ENCODE data around the gene GUSB.
"Not testable (repeated sequence)": the region's sequence is repeated elsewhere in the genome, so short reads cannot be mapped to it uniquely, and the experiment has no call there.

Gene GUSB

DNA sequence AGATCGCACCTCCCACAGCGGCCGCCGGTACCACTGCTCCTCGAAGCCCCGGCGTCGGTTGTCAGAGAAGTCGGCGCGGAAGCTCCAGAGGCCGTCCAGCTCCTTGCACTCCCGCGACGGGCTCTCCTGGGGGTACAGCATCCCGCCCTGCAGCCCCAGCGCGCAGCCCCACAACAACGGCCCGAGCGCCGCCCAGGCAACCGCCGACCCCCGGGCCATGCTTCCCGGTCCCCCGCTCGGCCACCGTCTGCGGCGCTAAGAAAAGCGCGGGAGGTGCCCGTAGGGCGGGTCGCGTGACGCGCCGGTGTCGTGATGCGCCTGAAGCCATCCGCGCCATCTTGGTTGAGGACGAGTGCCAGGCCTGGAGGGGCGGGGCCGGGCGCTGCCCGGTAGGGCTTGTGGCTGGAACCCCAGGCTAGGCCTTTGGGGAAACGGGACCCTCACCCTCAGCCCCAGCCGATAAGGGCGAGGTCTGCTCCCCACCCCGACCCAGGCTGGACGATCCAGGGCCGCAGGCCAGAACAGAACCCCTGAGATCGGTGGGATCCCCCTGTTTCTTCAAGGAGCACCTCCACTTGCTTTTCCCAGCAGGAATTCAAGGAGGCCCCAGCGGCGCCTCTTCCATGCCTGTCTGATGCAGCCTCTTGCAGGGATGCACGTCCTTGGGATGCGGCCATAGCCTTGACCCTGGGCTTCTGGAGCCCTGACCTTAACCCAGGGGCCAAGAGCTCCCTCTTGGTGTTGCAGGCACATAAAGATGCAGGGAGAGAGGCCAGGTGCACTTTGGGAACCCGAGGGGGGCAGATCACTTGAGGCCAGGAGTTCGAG, at the start of gene GUSB:
TSS of gene GUSB (minus strand) at position 249 of the 828 bp plus-strand sequence. CDS start at position 219, 30 bp downstream.
- H3K4me3 ChIP-seq (ENCODE audit: severe bottlenecking), result peak within 1 kb of the TSS; percentile 78

DNA sequence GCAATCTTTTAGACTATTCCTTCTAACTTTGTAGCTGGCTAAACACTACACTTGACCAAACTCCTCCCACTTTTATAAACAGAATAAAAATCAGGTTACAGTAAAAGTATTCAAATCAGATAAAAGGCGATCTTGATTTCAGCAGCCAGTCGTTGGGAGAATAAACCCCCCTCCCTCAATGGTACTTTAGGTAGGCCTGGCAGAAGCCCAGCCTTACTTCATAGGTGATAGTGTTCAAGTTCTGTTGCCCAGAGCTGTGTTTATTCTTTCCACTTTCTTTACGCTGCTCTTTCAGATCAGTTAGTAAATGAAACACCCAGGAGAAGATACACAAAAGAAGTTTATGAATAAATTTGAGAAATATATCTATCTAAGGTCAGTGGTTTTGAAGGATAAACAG, 46.3 kb upstream of the GUSB start:
- not testable (repeated sequence) for H3K4me3 ChIP-seq (ENCODE audit: severe bottlenecking); H3K4me1 ChIP-seq (ENCODE audit: insufficient read depth, poor library complexity, severe bottlenecking); H3K9me3 ChIP-seq (ENCODE audit: severe bottlenecking); H3K27me3 ChIP-seq (ENCODE audit: insufficient read depth, poor library complexity, severe bottlenecking); H3K27ac ChIP-seq (ENCODE audit: poor library complexity, severe bottlenecking); ATAC-seq (ENCODE audit: low read depth); DNase-seq (ENCODE audit: low spot score); H3K36me3 ChIP-seq (ENCODE audit: low read depth)

More for the DNA sequence above, at the start of gene GUSB:
- TF ChIP-seq, protein P1, sequence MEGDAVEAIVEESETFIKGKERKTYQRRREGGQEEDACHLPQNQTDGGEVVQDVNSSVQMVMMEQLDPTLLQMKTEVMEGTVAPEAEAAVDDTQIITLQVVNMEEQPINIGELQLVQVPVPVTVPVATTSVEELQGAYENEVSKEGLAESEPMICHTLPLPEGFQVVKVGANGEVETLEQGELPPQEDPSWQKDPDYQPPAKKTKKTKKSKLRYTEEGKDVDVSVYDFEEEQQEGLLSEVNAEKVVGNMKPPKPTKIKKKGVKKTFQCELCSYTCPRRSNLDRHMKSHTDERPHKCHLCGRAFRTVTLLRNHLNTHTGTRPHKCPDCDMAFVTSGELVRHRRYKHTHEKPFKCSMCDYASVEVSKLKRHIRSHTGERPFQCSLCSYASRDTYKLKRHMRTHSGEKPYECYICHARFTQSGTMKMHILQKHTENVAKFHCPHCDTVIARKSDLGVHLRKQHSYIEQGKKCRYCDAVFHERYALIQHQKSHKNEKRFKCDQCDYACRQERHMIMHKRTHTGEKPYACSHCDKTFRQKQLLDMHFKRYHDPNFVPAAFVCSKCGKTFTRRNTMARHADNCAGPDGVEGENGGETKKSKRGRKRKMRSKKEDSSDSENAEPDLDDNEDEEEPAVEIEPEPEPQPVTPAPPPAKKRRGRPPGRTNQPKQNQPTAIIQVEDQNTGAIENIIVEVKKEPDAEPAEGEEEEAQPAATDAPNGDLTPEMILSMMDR (IDR thresholded peaks at IDR 0.05; ENCODE audit: poor library complexity, severe bottlenecking), result no peak
- H3K36me3 ChIP-seq (ENCODE audit: low read depth), result peaks cover 21% of the 10 kb centered on the region
- H3K4me1 ChIP-seq (ENCODE audit: insufficient read depth, poor library complexity, severe bottlenecking), result peaks cover 12% of the 10 kb centered on the region
- DNase-seq (ENCODE audit: low spot score), result peak; percentile 85
- peak within 1 kb of the TSS; percentile 44 for H3K27ac ChIP-seq (ENCODE audit: poor library complexity, severe bottlenecking)
- H3K27me3 ChIP-seq (ENCODE audit: insufficient read depth, poor library complexity, severe bottlenecking), result no peaks in the 10 kb centered on the region
- no peaks in the 10 kb centered on the region for H3K9me3 ChIP-seq (ENCODE audit: severe bottlenecking)
- ATAC-seq (ENCODE audit: low read depth), result peak; percentile 83

DNA sequence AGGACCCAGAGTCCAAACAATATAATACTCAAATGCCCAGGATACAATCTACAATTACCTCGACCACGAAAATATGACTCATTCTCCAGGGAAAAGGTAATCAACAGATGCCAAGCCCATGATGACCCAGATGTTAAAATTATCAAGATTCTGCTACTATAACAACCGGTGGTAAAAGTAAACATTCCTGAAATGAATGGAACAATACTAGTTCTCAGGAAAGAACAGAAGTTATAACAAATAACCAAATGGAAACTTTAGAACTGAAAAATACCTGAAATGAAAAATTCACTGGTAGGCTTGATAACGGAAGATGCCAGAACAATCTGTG, 34.1 kb upstream of the GUSB start:
- peaks cover 6% of the 10 kb centered on the region for H3K4me1 ChIP-seq (ENCODE audit: insufficient read depth, poor library complexity, severe bottlenecking)
- ATAC-seq (ENCODE audit: low read depth) (peak; percentile 80), DNase-seq (ENCODE audit: low spot score) (no peak)
- no peaks in the 10 kb centered on the region for H3K27me3 ChIP-seq (ENCODE audit: insufficient read depth, poor library complexity, severe bottlenecking)
- H3K9me3 ChIP-seq (ENCODE audit: severe bottlenecking), result no peaks in the 10 kb centered on the region
- no peaks in the 10 kb centered on the region for H3K36me3 ChIP-seq (ENCODE audit: low read depth)
- no peak overlapping the region for H3K27ac ChIP-seq (ENCODE audit: poor library complexity, severe bottlenecking)
- TF ChIP-seq, protein P1 (IDR thresholded peaks at IDR 0.05; ENCODE audit: poor library complexity, severe bottlenecking), result no peak
- H3K4me3 ChIP-seq (ENCODE audit: severe bottlenecking), result no peak overlapping the region

DNA sequence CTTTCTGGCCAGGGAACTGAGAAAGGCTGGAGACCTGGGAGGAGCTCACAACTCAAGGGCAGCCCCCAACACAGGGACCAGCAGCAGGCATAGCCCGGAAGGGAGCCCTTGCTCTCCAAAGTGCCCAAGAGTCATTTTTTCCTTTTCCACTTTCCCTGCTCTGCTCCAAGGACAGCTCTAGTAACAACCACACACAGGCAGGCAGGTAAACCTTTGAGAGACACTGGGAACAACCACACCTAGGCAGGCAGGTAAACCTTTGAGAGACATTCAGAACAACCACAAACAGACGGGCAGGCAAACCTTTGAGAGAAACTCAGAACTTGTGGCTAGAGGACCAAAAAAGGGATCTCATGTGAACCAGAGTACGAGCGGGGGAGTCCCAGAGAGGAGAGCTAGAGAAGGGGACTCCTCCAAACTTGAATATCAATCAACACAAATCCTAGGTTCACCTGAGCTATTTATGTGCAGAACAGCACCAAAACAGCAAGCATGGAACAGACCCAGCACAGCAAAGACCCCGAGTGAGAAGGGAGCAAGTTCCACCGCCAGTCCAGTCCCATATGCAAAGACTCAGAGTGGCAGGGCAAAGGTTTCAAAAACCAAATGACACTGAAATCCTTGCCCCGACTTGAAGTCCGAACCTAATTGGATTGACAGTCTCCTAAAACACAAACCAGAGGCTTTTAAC, 33.6 kb upstream of the GUSB start:
- H3K4me3 ChIP-seq (ENCODE audit: severe bottlenecking), result no peak overlapping the region
- H3K27me3 ChIP-seq (ENCODE audit: insufficient read depth, poor library complexity, severe bottlenecking), result no peaks in the 10 kb centered on the region
- no peak overlapping the region for H3K27ac ChIP-seq (ENCODE audit: poor library complexity, severe bottlenecking)
- DNase-seq (ENCODE audit: low spot score) (no peak), ATAC-seq (ENCODE audit: low read depth) (no peak)
- H3K36me3 ChIP-seq (ENCODE audit: low read depth), result no peaks in the 10 kb centered on the region
- H3K9me3 ChIP-seq (ENCODE audit: severe bottlenecking), result no peaks in the 10 kb centered on the region
- TF ChIP-seq, protein P1 (IDR thresholded peaks at IDR 0.05; ENCODE audit: poor library complexity, severe bottlenecking), result no peak
- H3K4me1 ChIP-seq (ENCODE audit: insufficient read depth, poor library complexity, severe bottlenecking), result peaks cover 6% of the 10 kb centered on the region

DNA sequence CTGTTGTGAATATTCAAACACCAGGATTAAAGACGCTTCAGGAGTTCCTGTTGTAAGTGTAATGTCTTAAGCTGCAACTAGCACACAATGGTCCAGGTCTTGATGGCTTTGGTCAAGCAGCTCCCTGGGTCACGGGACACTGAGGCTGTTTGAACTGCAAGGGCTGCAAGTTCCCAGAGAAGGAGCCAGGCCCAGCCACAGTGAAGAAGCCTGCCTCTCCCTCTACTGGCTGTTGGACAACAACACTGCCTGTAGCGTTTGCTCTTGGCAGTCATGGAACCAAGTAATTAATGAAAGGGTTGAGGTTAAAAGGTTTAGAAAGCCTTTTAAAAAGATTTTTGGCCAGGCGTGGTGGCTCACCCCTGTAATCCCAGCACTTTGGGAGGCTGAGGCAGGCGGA, 31.9 kb upstream of the GUSB start:
- H3K4me1 ChIP-seq (ENCODE audit: insufficient read depth, poor library complexity, severe bottlenecking), result peaks cover 6% of the 10 kb centered on the region
- no peak for DNase-seq (ENCODE audit: low spot score)
- H3K9me3 ChIP-seq (ENCODE audit: severe bottlenecking), result no peaks in the 10 kb centered on the region
- no peaks in the 10 kb centered on the region for H3K27me3 ChIP-seq (ENCODE audit: insufficient read depth, poor library complexity, severe bottlenecking)
- no peak overlapping the region for H3K27ac ChIP-seq (ENCODE audit: poor library complexity, severe bottlenecking)
- TF ChIP-seq, protein P1 (IDR thresholded peaks at IDR 0.05; ENCODE audit: poor library complexity, severe bottlenecking), result peak; percentile 54
- no peak overlapping the region for H3K4me3 ChIP-seq (ENCODE audit: severe bottlenecking)
- peak; percentile 73 for ATAC-seq (ENCODE audit: low read depth)
- no peaks in the 10 kb centered on the region for H3K36me3 ChIP-seq (ENCODE audit: low read depth)

Measured in RWPE2 (cell line).